H1 (cell line): Measurements from ENCODE around the gene S100A12. TPM values are rescaled to one million over a fixed set of nuclear protein-coding genes. Genes with fewer than 3 reads are reported as not detected.

Source experiments
- CHD2 ChIP-seq: IDR thresholded peaks from 2 replicates; pipeline ENCODE4 v1.6.1; 2012; ENCODE audit warnings: low read length, improper control_type of control experiment
- CTBP2 ChIP-seq: IDR thresholded peaks from 2 replicates; pipeline ENCODE4 v1.7.0; 2011; ENCODE audit warnings: borderline replicate concordance, mild to moderate bottlenecking, moderate library complexity, mixed read lengths, low read length; ENCODE audit not compliant: insufficient read depth, insufficient read length
- KDM4A ChIP-seq: IDR thresholded peaks from one replicate; pipeline ENCODE4 v1.7.1; 2012; ENCODE audit warnings: low read depth, mild to moderate bottlenecking, moderate library complexity, low read length, inconsistent platforms; ENCODE audit not compliant: severe bottlenecking
- RFX5 ChIP-seq: IDR thresholded peaks from 2 replicates; pipeline ENCODE4 v1.6.1; 2011; ENCODE audit warnings: low read depth, low read length, improper control_type of control experiment, borderline replicate concordance
- SUZ12 ChIP-seq: fragments of 200-600 bp; sonication (generic); IDR thresholded peaks from 2 replicates; pipeline ENCODE4 v1.6.1; 2012; ENCODE audit warnings: mild to moderate bottlenecking, inconsistent platforms, low read length, moderate library complexity, mixed read lengths
- TBP ChIP-seq: IDR thresholded peaks from 2 replicates; pipeline ENCODE4 v1.6.1; 2011; ENCODE audit warnings: low read depth, low read length, improper control_type of control experiment
- polyA plus RNA-seq, 7 experiments: library from polyadenylated mRNA; depleted of rRNA in 3 of 7; stranded (reverse) in 5 of 7; unstranded in 2 of 7; fragments of >200 nt in 5 of 7; fragments of 200-250 nt in 2 of 7; gene quantifications; 1 replicate in 5 of 7; 2 replicates in 1 of 7; 4 replicates in 1 of 7; pipeline versions ENCODE4 v1.2.1 to v1.2.3, GENCODE V29; 2011 to 2013; ENCODE audit warnings: missing spikeins in 2 of 7, mixed read lengths in 2 of 7
- total RNA-seq: library from RNA; stranded (reverse); fragmentation: NEBNext Ultra II Directional; extraction: Animal tissue kit (Norgen Biotek cat#: 25700); gene quantifications from 2 replicates; pipeline ENCODE4 v1.2.1, GENCODE V29; 2021

The S100A12 gene
- total and polyA plus RNA-seq, 2 of the 8 experiments (the other 6 are each of a cell fraction or from before 2014, with no cell fraction given) = not detected

DNA sequence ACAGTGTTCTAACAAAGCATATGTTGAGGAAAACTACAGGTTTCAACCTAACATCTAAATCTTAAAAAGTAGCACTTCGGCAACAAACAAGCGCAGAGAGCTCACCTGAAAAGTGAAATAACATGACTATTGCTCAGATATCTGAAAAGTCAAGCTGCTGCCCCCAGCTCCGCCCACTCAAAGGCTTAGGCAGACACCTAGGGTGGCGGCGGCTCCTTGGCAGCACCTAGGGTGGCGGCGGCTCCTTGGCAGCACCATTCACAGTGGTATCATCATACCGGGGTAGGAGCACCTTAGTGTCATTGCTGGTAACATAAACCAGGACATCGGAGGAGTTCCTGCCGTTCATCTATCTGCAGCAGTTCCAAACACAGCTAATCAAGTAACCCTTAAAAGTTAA is 4.2 kb upstream of the S100A12 start (continued):
- no peak for TF ChIP-seq TBP
- no peak for TF ChIP-seq CTBP2
- TF ChIP-seq SUZ12 = no peak
- TF ChIP-seq KDM4A = no peak
- no peak for TF ChIP-seq RFX5
- TF ChIP-seq CHD2 = no peak
- TF ChIP-seq, all 59 proteins: peak for 0
